Measurements from ENCODE around the gene C1orf21. TPM values are rescaled to one million over a fixed set of nuclear protein-coding genes. Genes with fewer than 3 reads are reported as not detected.

The C1orf21 gene
- polyA plus RNA-seq, 1 donor (not counting 4 experiments of a cell fraction or from before 2014, with no cell fraction given): 44.3 TPM

DNA sequence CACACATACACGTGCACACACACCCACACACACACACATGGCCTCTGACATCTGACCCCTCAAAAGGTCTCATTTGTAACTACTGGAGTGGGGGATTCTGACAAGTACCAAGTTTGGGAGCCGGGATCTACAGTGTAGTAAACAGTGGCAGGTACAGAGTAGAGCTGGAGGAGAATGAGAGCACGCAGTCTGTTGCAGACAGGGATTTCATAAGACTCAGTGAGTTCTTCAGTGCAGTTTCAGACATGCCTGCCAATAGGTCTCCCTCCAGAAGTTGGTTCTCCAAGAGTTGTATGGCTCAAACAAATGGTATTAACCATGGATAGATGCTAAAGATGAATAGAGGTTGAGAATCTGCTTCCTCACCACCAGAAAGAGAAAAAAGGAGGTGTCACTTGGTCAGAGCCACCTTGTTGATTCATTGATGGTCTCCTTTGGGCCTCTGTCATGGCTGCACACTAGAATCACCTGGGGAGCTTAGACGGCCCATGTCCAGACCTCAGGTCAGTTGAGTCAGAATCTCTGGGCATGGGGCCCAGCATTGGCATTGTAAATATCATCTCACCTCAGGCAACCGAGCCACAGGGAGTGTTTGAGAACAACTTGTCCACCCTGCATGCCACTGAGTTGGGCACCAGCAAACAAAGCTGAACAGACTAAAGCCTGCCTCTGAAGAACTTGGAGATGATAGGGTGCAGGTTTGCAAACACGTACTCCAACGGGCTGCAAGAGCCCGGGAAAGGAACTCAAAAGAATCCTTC, 245.8 kb downstream of the C1orf21 start:
- Histone ChIP-seq H3K4me3 (ENCODE audit: control insufficient read depth in 2 of 3, extremely low read depth in 1 of 3, insufficient read depth in 2 of 3, low read depth in 1 of 3, low read length in 3 of 3) (no peak overlapping the region), H3K36me3 (ENCODE audit: control insufficient read depth in 2 of 2, extremely low read depth in 1 of 2, insufficient read depth in 2 of 2, low read length in 2 of 2) (no peaks in the 10 kb centered on the region), H3K79me2 (ENCODE audit: control insufficient read depth, insufficient read depth, low read length) (no peaks in the 10 kb centered on the region), H3K27me3 (ENCODE audit: control insufficient read depth, extremely low read depth, insufficient read depth, low read length) (no peaks in the 10 kb centered on the region), H3K9ac (ENCODE audit: control insufficient read depth, extremely low read depth, insufficient read depth, low read length) (no peak overlapping the region), H3K9me1 (ENCODE audit: control insufficient read depth, extremely low read depth, insufficient read depth, low read length) (no peaks in the 10 kb centered on the region), H2AFZ (ENCODE audit: control insufficient read depth, low read length) (no peak overlapping the region), H3K4me2 (ENCODE audit: control insufficient read depth, extremely low read depth, insufficient read depth, low read depth, low read length) (no peak overlapping the region), H4K20me1 (ENCODE audit: control insufficient read depth, extremely low read depth, insufficient read depth, low read length) (no peaks in the 10 kb centered on the region), H3K27ac (ENCODE audit: control insufficient read depth, insufficient read depth, low read length) (no peak overlapping the region), H3K9me3 (ENCODE audit: control insufficient read depth, low read depth, low read length) (no peaks in the 10 kb centered on the region), H3K4me1 (ENCODE audit: control insufficient read depth, extremely low read depth, insufficient read depth, low read length) (peaks cover 8% of the 10 kb centered on the region)
- FAIRE-seq: no peak
- no peak for DNase-seq (ENCODE audit: low read depth, low spot score)
- TF ChIP-seq, protein P1, sequence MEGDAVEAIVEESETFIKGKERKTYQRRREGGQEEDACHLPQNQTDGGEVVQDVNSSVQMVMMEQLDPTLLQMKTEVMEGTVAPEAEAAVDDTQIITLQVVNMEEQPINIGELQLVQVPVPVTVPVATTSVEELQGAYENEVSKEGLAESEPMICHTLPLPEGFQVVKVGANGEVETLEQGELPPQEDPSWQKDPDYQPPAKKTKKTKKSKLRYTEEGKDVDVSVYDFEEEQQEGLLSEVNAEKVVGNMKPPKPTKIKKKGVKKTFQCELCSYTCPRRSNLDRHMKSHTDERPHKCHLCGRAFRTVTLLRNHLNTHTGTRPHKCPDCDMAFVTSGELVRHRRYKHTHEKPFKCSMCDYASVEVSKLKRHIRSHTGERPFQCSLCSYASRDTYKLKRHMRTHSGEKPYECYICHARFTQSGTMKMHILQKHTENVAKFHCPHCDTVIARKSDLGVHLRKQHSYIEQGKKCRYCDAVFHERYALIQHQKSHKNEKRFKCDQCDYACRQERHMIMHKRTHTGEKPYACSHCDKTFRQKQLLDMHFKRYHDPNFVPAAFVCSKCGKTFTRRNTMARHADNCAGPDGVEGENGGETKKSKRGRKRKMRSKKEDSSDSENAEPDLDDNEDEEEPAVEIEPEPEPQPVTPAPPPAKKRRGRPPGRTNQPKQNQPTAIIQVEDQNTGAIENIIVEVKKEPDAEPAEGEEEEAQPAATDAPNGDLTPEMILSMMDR (optimal IDR thresholded peaks at IDR 0.05 in 1 of 3, IDR thresholded peaks at IDR 0.05 in 1 of 3, conservative IDR thresholded peaks at IDR 0.05 in 1 of 3; ENCODE audit: extremely low read depth in 1 of 3, insufficient read depth in 2 of 3, low read length in 3 of 3): no peak
- no peak for TF ChIP-seq EZH2 (IDR thresholded peaks at IDR 0.05; ENCODE audit: low read length)
- dilution Hi-C loops (cut with MboI; ENCODE audit: extremely low pct_ligation_motif_present, low sequenced_read_pairs): no loop called here

DNA sequence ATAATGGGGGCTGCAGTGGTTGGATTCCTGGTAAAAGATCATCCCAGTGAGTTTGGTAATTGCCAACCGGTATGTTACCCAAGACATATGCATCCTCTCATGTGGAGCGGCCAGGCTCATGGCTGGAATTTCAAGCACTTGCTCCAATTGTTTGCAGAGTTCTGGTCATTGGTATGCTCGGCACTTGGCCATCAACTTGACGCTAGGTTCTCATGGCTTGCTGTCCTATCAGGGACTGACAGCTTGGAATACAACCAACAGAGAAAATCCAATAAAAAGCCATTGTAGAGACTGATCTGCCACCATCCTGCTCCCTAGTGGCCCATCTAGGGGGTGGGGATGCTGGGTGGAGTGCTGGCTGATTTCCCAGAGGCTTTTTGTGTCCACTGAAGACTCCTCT, 247.0 kb downstream of the C1orf21 start:
- TF ChIP-seq EZH2 (IDR thresholded peaks at IDR 0.05; ENCODE audit: low read length): no peak
- TF ChIP-seq, protein P1 (optimal IDR thresholded peaks at IDR 0.05 in 1 of 3, IDR thresholded peaks at IDR 0.05 in 1 of 3, conservative IDR thresholded peaks at IDR 0.05 in 1 of 3; ENCODE audit: extremely low read depth in 1 of 3, insufficient read depth in 2 of 3, low read length in 3 of 3): no peak
- no peak overlapping the region for H2AFZ ChIP-seq (ENCODE audit: control insufficient read depth, low read length)
- H3K9ac ChIP-seq (ENCODE audit: control insufficient read depth, extremely low read depth, insufficient read depth, low read length): no peak overlapping the region
- H3K36me3 ChIP-seq (ENCODE audit: control insufficient read depth in 2 of 2, extremely low read depth in 1 of 2, insufficient read depth in 2 of 2, low read length in 2 of 2): no peaks in the 10 kb centered on the region
- dilution Hi-C loops (cut with MboI; ENCODE audit: extremely low pct_ligation_motif_present, low sequenced_read_pairs): no loop called here
- no peaks in the 10 kb centered on the region for H3K9me1 ChIP-seq (ENCODE audit: control insufficient read depth, extremely low read depth, insufficient read depth, low read length)
- H3K4me2 ChIP-seq (ENCODE audit: control insufficient read depth, extremely low read depth, insufficient read depth, low read depth, low read length): no peak overlapping the region
- H3K4me3 ChIP-seq (ENCODE audit: control insufficient read depth in 2 of 3, extremely low read depth in 1 of 3, insufficient read depth in 2 of 3, low read depth in 1 of 3, low read length in 3 of 3): no peak overlapping the region
- no peaks in the 10 kb centered on the region for H4K20me1 ChIP-seq (ENCODE audit: control insufficient read depth, extremely low read depth, insufficient read depth, low read length)
- no peak overlapping the region for H3K27ac ChIP-seq (ENCODE audit: control insufficient read depth, insufficient read depth, low read length)
- FAIRE-seq (no peak), DNase-seq (ENCODE audit: low read depth, low spot score) (no peak)
- peaks cover 8% of the 10 kb centered on the region for H3K4me1 ChIP-seq (ENCODE audit: control insufficient read depth, extremely low read depth, insufficient read depth, low read length)
- H3K79me2 ChIP-seq (ENCODE audit: control insufficient read depth, insufficient read depth, low read length): no peaks in the 10 kb centered on the region
- no peaks in the 10 kb centered on the region for H3K9me3 ChIP-seq (ENCODE audit: control insufficient read depth, low read depth, low read length)
- no peaks in the 10 kb centered on the region for H3K27me3 ChIP-seq (ENCODE audit: control insufficient read depth, extremely low read depth, insufficient read depth, low read length)
